SK-N-SH treated with all-trans-retinoic acid at 6 μM for 48 hours (cell line): ENCODE data around the gene C11orf86.
A peak's percentile ranks its signal among the peaks of the same experiment; 100 is the strongest.

Source experiments
- ATAC-seq: fragments of 200-7000 bp; cut with Tn5 transposase; 3 replicates; pipeline ENCODE4 v1.9.1; 2020; ENCODE audit warnings: mild to moderate bottlenecking, moderate library complexity
- BACH2 ChIP-seq: fragments of 250-450 bp; sonication (Bioruptor Pico); IDR thresholded peaks from 2 replicates; pipeline ENCODE4 v1.9.0; 2021; ENCODE audit warnings: mild to moderate bottlenecking, borderline replicate concordance
- CREB5 ChIP-seq: fragments of 250-450 bp; sonication (Bioruptor Pico); IDR thresholded peaks from 2 replicates; pipeline ENCODE4 v1.5.1; 2020; ENCODE audit warnings: low read depth, mild to moderate bottlenecking, moderate library complexity
- CSDC2 ChIP-seq: fragments of 250-450 bp; sonication (Bioruptor Pico); IDR thresholded peaks from 2 replicates; pipeline ENCODE4 v1.5.0; 2020; ENCODE audit warnings: mild to moderate bottlenecking, moderate library complexity
- CSRNP3 ChIP-seq: fragments of 250-450 bp; sonication (Bioruptor Pico); IDR thresholded peaks from 2 replicates; pipeline ENCODE4 v1.5.1; 2021; ENCODE audit warnings: mild to moderate bottlenecking, moderate library complexity
- ESRRG ChIP-seq: fragments of 250-450 bp; sonication (Bioruptor Pico); IDR thresholded peaks from 2 replicates; pipeline ENCODE4 v1.6.1; 2021; ENCODE audit warnings: mild to moderate bottlenecking
- GLIS3 ChIP-seq: fragments of 250-450 bp; sonication (Bioruptor Pico); IDR thresholded peaks from 2 replicates; pipeline ENCODE4 v1.5.0; 2020; ENCODE audit warnings: mild to moderate bottlenecking, moderate library complexity
- OSR1 ChIP-seq: fragments of 250-450 bp; sonication (Bioruptor Pico); IDR thresholded peaks from 2 replicates; pipeline ENCODE4 v1.8.0; 2022; ENCODE audit warnings: moderate library complexity, mild to moderate bottlenecking, inconsistent platforms
- PATZ1 ChIP-seq: fragments of 250-450 bp; sonication (Bioruptor Pico); IDR thresholded peaks from 2 replicates; pipeline ENCODE4 v1.8.0; 2020; ENCODE audit warnings: mild to moderate bottlenecking, moderate library complexity, borderline replicate concordance
- POU6F1 ChIP-seq: fragments of 250-450 bp; sonication (Bioruptor Pico); IDR thresholded peaks from 2 replicates; pipeline ENCODE4 v1.8.0; 2021; ENCODE audit warnings: low read depth, mild to moderate bottlenecking, moderate library complexity, borderline replicate concordance
- PPARA ChIP-seq: fragments of 250-450 bp; sonication (Bioruptor Pico); IDR thresholded peaks from 2 replicates; pipeline ENCODE4 v1.5.0; 2020; ENCODE audit warnings: mild to moderate bottlenecking, borderline replicate concordance
- RARB ChIP-seq: fragments of 250-450 bp; sonication (Bioruptor Pico); IDR thresholded peaks from 2 replicates; pipeline ENCODE4 v1.8.0; 2021; ENCODE audit warnings: mild to moderate bottlenecking, moderate library complexity
- SNAI2 ChIP-seq: fragments of 250-450 bp; sonication (Bioruptor Pico); IDR thresholded peaks from 2 replicates; pipeline ENCODE4 v1.5.0; 2020; ENCODE audit warnings: mild to moderate bottlenecking, moderate library complexity
- TCF4 ChIP-seq: fragments of 250-450 bp; sonication (Bioruptor Pico); IDR thresholded peaks from 2 replicates; pipeline ENCODE4 v1.8.0; 2021; ENCODE audit warnings: mild to moderate bottlenecking, moderate library complexity, borderline replicate concordance
- TOX ChIP-seq: fragments of 250-450 bp; sonication (Bioruptor Pico); IDR thresholded peaks from 2 replicates; pipeline ENCODE4 v1.8.0; 2021; ENCODE audit warnings: mild to moderate bottlenecking, moderate library complexity, borderline replicate concordance
- ZC3H10 ChIP-seq: fragments of 250-450 bp; sonication (Bioruptor Pico); IDR thresholded peaks from 2 replicates; pipeline ENCODE4 v1.5.1; 2021; ENCODE audit warnings: mild to moderate bottlenecking, moderate library complexity
- ZFP3 ChIP-seq: fragments of 250-450 bp; sonication (Bioruptor Pico); IDR thresholded peaks from 2 replicates; pipeline ENCODE4 v1.5.0; 2020; ENCODE audit warnings: mild to moderate bottlenecking, moderate library complexity
- ZFP30 ChIP-seq: fragments of 450-650 bp; formaldehyde crosslinking; IDR thresholded peaks from 2 replicates; pipeline ENCODE4 v1.5.0; 2022; ENCODE audit warnings: mild to moderate bottlenecking, moderate library complexity
- ZNF565 ChIP-seq: fragments of 450-650 bp; formaldehyde crosslinking; conservative IDR thresholded peaks from 2 replicates; pipeline ENCODE4 v1.5.0; 2020; ENCODE audit warnings: low read depth, mild to moderate bottlenecking, moderate library complexity
- ZNF70 ChIP-seq: fragments of 450-650 bp; formaldehyde crosslinking; IDR thresholded peaks from 2 replicates; pipeline ENCODE4 v1.5.0; 2020; ENCODE audit warnings: mild to moderate bottlenecking, moderate library complexity
- ZNF8 ChIP-seq: fragments of 450-650 bp; formaldehyde crosslinking; IDR thresholded peaks from 2 replicates; pipeline ENCODE4 v1.5.0; 2020; ENCODE audit warnings: mild to moderate bottlenecking, moderate library complexity

Gene C11orf86

GRCh38 chr11:66950112-66950535 lies 25.0 kb upstream of the C11orf86 start:
- peak; percentile 55 for ATAC-seq

GRCh38 chr11:66951135-66951534 lies 24.0 kb upstream of the C11orf86 start:
- no peak for ATAC-seq

More at GRCh38 chr11:66950112-66950535, 25.0 kb upstream of the C11orf86 start:
- TF ChIP-seq CSRNP3 (CRISPR knock-in tag), result no peak
- TF ChIP-seq PATZ1 (CRISPR knock-in tag), result no peak
- TF ChIP-seq ZC3H10 (CRISPR knock-in tag), result no peak
- TF ChIP-seq OSR1 (CRISPR knock-in tag), result no peak
- no peak for TF ChIP-seq ZFP30 (CRISPR knock-in tag)
- no peak for TF ChIP-seq SNAI2 (CRISPR knock-in tag)
- no peak for TF ChIP-seq CSDC2 (CRISPR knock-in tag)
- TF ChIP-seq GLIS3, result no peak
- no peak for TF ChIP-seq RARB (CRISPR knock-in tag)
- TF ChIP-seq ZNF8 (CRISPR knock-in tag), result no peak
- no peak for TF ChIP-seq ESRRG (CRISPR knock-in tag)
- no peak for TF ChIP-seq ZFP3
- no peak for TF ChIP-seq BACH2 (CRISPR knock-in tag)
- no peak for TF ChIP-seq ZNF70 (CRISPR knock-in tag)
- no peak for TF ChIP-seq CREB5 (CRISPR knock-in tag)
- TF ChIP-seq PPARA (CRISPR knock-in tag), result no peak
- TF ChIP-seq TCF4, result no peak
- no peak for TF ChIP-seq ZNF565 (CRISPR knock-in tag)
- TF ChIP-seq TOX, result no peak

More at GRCh38 chr11:66951135-66951534, 24.0 kb upstream of the C11orf86 start:
- no peak for TF ChIP-seq SNAI2 (CRISPR knock-in tag)
- TF ChIP-seq BACH2 (CRISPR knock-in tag), result no peak
- TF ChIP-seq TOX, result no peak
- TF ChIP-seq POU6F1 (CRISPR knock-in tag), result no peak
- no peak for TF ChIP-seq PATZ1 (CRISPR knock-in tag)
- TF ChIP-seq, all 23 proteins: peak for 0
